GM18858 (cell line): ENCODE data around the gene MRPS9.

Source experiments
- ATAC-seq: cut with Tn5 transposase; IDR thresholded peaks from one replicate; pipeline ENCODE4 v1.9.1; 2021; ENCODE audit not compliant: unreplicated experiment

The MRPS9 gene

GRCh38 chr2:105078906-105079495, 41.1 kb downstream of the MRPS9 start:
- no peak for ATAC-seq

DNA sequence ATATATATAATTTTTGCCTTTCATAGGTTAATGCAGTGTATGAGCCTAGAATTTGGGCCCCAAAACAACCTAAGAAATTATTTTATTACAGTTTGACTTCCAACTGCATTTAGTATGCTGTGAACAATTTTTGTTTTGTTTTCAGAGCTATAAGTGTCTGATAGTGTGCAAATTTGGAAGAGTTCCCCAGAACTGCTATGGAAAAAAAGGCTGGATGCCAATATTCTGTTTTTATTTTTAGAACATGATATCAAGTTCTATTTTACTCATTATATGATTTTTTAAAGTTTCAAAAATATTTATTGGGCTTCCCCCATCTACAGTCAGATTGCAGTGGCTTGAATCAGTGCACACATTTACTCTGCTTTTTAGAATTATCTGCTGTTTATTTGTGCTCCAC, 42.6 kb downstream of the MRPS9 start:
- no peak for ATAC-seq

GRCh38 chr2:105081006-105081601, 43.2 kb downstream of the MRPS9 start:
- ATAC-seq, result no peak

DNA sequence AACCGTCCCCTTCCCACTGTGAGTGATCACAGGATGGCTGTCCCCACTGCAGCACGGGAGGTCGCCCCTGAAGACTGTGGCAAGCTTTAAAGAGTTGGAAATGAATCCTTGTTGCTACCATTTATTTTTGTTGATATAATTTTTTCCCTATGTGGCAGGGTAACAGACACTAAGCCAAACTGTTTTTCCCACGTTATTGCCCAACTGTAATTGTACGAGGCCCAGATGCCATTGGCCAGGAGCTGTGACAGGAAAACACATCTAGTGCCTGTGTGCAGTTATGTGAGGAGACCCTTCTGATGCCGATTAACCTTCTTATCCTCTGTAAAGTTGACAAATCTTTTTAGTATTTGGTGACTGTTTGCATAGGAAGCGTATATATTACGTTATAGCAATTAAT, 44.2 kb downstream of the MRPS9 start:
- ATAC-seq, result no peak

DNA sequence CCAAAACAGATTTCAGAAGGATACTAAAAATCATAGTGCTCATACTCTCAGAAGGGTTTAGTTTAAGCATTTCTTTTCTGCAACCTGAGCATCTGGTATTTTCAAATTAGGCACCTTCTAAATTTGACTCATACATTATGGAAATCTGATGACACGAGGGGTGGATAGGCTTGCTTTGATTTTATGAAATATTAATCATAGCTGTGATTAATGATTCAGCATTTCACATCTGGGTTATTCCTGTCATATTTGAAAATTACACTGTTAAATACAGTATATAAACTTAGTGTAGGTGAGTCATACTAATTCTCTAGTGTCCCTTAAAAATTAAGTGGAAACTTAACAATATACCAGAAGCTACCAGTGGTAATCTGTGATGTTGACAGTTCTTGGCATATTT, 47.7 kb downstream of the MRPS9 start:
- ATAC-seq, result no peak

- peak; percentile 59 for ATAC-seq
These were observed 49.4 kb downstream of the MRPS9 start for GRCh38 chr2:105087273-105087672.

DNA sequence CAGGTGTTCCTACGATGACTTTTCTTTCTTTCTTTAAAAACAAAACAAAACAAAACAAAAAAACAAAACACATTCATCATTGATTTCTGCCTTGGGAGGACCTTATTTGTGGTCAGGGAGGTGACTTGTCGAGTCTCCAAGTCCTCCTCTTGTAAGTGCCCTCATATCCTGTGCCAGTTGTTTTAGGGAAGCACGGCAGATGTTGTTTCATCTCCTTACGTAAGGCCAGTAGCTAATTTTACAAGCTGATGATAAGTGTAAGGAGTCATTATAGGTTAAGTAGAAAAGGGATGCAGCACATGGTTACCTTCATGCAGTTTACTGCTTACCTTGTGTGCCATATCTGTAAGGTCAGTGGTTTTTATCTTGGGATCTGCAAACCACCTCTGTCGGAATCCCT, 52.2 kb downstream of the MRPS9 start:
- ATAC-seq, result no peak

GRCh38 chr2:105092797-105093196, 54.9 kb downstream of the MRPS9 start:
- no peak for ATAC-seq

DNA sequence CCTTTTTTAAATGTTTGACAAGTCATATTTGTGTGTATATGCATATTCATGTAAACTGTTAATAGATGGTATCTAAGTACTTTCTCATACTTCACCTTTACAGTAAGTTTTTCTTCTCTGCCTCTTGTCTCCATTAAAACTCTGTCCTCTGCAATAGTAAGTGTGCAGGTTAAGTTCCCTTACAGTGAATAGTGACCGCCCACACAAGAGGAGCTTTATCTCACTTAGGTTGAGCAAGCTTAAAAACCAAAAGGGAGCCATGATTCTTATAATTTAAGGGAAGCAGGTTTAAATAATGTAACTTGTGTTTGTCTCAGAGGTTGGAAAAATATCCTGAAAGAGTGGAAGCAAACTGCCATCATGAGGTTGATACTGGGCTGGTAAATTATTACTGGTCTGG, 61.3 kb downstream of the MRPS9 start:
- no peak for ATAC-seq

DNA sequence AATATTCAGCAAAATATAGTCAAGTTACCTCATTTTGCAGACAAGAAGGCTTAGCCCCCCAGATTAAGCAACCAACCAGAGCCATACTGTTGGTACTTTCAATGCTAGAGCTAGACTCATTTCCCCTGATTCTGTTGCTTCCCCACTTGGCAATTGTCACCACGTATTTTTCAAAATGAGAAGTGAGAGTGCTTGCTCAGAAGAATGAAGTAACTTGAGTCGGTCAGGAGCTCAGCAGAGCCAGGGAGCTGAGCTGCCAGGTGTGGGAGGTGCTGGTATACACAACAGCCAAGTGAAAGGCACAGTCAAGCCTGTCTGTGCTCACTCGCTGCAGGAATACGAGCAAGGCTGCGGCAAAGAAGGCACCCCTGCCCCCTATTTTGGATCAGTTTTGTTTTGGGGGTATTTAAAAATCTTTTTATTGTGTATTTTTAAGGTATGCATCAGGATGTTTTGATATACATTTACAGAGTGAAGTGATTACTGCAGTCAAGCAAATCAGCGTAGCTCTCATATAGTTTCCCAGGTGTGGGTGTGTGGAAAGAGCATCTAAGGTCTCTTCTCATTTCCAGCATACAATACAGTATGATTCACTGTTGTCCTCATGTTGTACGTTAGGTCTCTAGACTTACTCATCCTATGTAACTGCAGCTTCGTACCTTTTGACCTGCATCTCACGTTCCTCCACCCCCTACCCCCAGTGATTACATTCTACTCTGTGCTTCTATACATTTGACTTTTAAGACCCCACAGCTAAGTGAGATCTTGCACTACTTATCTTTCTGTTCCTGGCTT, 62.4 kb downstream of the MRPS9 start:
- ATAC-seq, result peak; percentile 90

DNA sequence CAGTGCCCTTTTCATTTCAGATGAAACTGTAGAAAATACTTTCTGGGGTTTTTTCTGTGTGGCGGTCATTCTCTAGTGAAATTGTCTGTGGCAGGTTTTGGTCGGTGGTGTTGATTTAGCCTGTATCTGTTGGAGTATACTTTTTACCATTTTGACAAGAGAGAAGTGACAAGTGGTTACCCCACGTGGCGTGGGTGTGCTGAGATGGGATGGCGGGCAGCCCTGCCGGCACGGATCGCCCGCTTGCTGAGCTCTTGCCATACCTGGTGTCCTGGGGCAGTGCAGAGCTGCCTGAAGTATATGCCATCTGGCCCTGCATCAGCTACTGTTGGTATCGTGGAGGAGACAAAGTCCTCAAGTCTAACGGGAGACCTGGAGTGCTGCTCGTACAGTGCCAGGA, 64.1 kb downstream of the MRPS9 start:
- ATAC-seq, result no peak

- no peak for ATAC-seq
These were observed 65.1 kb downstream of the MRPS9 start for GRCh38 chr2:105102963-105103421.

DNA sequence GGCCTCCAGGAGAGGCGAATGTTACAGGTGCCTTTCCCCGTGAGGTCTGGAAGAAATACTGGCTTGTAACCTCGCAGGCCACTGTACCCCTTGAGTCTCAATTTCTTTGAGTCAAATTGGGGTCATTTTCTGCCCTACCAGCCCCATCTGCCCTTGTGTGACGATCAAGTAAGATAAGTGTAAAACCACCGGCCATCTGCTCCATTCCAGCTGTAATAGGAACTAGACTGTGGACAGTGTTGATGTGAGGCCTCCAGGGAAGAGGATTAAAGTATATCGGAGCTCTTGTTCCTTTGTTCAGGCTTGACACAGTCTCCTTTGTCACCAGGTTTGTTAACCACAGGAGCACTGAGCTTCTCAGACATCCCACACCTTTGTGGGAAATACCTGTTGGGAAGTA, 65.6 kb downstream of the MRPS9 start:
- no peak for ATAC-seq

GRCh38 chr2:105104208-105104731, 66.4 kb downstream of the MRPS9 start:
- no peak for ATAC-seq

- no peak for ATAC-seq
These were observed 72.5 kb downstream of the MRPS9 start for GRCh38 chr2:105110295-105110829.

DNA sequence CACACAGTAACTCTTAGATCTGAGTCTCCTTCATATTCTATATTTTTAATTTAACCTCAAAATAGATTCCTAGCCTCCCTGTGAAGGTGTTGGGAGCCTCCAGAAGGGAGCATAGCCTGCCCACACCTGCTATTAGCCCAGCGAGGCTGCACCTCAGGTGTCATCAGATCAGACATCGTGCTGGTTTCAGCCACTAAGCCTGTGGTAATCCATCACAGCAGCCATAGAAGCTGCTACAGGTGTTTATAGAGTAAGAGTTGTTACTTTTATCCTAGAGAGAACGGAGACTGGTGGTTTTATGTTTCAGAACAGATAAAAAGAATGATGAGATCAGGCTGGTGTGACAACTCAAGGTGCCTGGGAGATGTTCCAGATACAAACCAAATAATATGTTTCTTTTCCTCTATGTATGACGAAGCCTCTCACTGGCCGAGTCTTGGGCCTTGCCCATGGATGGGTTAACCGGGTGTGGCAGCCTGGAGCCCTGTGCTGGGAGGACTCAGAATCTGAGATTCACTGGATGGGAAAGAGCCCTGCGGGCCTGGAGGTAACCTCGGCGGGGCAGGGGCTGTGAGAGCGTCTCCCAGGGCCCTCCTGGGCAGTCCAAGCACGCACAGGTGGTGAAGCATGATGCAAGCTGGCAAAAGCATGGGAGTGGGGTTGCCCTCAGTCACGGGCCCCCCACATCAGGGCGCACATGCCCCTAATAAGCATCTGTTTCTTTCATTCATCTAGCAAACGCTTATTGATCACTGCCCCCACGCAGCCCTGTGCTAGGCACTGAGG, 73.7 kb downstream of the MRPS9 start:
- no peak for ATAC-seq

DNA sequence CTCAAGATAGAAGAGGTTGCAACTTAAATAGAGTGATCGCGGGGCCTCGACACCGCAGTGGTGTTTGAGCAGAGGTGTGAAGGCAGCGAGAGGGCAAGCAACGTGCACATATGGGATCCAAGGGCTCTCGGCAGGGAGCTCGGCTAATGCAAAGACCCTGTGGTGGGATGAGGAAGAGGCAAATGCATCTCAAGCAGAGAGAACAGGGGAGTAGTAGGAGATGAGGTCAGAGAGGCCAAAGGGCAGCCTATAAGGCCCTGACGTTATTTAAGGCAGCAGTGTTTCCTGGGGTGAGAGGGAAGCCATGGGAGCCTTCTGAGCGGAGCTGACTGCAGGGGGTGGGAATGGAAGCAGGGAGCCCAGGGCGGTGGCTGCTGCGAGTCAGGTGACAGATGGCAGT, 74.5 kb downstream of the MRPS9 start:
- ATAC-seq, result no peak

DNA sequence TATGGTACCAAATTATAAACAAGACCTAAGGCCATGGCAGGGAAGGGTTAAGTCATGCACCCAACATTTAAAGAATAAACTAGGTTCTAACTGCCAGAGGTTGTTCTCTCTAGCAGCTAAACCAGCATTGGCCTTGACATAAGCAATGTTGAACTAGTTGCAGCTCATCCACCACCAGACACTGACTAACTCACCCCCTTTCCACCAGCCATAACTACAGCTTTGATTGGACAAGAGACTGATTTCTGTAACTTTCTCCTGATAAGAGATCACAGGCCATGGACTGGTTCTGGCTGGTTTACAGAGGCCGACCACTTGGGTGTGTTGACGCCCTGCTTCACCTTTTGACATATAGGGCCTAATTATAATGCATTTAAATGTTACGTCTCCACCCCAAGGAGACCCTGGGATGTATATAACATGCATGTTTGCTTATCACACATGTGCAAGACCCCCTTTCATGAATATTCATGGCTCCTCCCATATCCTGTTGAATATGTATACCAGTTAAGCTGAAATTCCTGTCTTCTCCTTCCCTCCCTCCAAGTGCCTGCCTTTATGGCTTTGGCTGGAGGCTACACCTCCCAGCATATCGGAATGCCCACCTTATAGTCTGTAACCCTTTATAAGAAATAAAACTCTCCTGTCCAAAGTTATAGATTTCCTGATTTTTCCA, 75.9 kb downstream of the MRPS9 start:
- no peak for ATAC-seq

DNA sequence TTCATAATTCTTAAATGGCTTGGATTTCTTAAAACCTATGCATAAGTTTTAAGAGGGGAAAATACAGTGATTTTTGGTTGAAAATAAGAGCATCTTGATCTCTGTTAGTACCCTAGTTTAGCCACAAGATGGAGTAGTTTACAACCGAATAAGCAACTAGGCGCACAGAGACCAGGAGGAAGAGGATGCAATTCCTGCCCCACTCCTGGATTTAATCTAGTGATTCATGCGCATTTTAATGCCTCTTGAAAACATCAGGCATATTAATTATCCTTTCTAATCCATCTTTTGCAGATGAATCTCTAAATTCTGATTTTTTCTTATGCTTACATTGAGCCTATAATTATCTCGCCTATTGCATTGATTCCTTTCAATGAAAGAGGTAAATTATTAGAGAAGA, 76.7 kb downstream of the MRPS9 start:
- peak; percentile 50 for ATAC-seq

DNA sequence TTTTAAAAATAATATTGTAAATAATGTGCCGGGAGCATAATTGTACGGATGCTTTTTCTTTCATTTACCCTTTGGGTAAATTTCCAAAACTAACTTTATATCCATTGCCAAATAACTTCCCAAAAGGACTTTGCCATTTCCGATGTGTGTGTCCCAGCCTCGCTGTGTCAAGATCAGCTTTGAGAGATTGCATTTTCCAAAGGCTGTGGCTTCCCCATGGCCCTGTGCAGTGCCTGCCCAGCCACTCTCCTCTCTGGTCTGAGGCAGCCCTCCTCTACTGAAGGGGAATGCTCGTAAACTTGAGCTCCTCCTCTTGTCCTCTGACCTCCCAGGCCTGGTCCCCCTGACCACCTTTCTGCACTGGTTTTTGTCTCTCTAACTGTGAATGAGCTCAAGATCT, 78.5 kb downstream of the MRPS9 start:
- no peak for ATAC-seq
